Stimulated activated naive CD4-positive, alpha-beta T cell (primary cell): ENCODE data around the gene ZNF467.

Source experiments
- DNase-seq, 6 experiments: peaks; one replicate each; lab custom pipeline; 2025; lab: John Stamatoyannopoulos, UW

Gene ZNF467

GRCh38 chr7:149770728-149771636 lies 2.4 kb downstream of the ZNF467 start:
- DNase-seq, result peak in 1 of 6 experiments; percentile 23

DNA sequence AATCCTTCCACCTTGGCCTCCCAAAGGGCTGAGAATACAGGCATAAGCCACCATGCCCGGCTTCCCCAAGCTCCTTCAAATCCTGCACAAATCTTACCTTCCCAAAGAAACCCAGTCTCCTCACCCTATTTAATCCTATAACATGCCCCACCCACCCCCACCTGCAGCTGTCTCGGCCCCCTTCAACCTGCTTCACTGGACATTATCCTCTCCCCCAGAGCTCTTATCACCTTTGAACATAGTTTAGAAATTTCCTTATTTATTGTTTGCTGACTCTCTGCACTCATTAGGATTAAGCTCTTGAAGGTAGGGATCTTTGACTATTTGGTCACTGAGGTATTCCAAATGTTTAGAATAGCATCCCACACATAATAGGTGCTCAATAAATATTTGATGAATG lies 3.5 kb downstream of the ZNF467 start:
- DNase-seq, result no peak

DNA sequence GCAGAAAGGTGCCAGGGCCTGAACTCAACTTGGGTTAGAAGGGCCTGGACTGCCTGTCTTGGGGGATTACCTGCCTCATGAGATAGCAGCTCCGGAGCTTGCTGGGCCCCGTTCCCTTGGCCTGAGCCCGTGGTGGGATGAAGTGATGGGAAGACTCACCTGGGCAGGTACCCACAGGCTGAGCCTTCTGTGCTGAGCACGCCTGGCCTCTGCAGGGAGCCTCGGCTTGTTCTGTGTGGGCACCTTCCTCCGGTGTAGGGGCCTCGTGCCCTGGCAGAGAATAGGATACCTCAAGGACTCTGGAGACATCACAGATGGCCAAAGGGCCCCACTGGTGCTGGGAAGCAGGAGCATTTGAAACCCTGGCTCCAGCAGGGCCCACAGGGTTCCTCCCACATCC lies 4.5 kb downstream of the ZNF467 start:
- no peak for DNase-seq

DNA sequence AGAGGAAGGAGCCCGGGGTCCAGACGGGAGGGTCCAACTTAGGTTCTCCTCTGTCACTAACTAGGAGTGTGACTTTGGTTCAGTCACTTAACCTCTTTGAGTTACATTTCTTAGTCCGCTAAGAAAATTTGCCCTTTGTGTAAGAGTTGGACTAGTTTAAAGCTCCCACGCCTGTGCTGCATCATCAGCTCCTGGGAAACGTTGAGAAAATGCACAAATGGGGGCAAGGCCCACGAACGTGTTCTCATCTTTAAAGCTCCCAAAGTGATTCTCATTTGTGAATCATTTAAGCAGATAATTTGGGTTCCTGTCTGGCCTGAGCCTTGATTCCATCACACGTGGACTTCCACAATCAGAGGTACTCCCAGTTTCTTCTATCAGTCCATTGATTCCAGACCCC lies 6.3 kb downstream of the ZNF467 start:
- no peak for DNase-seq

- no peak for DNase-seq
Observed at GRCh38 chr7:149766135-149766675, 7.2 kb downstream of the ZNF467 start.

- DNase-seq, result no peak
Observed at GRCh38 chr7:149765399-149766121, 7.8 kb downstream of the ZNF467 start.

GRCh38 chr7:149764481-149765398 lies 8.6 kb downstream of the ZNF467 start:
- no peak for DNase-seq

- no peak for DNase-seq
Observed at GRCh38 chr7:149763563-149764240, 9.7 kb downstream of the ZNF467 start.

DNA sequence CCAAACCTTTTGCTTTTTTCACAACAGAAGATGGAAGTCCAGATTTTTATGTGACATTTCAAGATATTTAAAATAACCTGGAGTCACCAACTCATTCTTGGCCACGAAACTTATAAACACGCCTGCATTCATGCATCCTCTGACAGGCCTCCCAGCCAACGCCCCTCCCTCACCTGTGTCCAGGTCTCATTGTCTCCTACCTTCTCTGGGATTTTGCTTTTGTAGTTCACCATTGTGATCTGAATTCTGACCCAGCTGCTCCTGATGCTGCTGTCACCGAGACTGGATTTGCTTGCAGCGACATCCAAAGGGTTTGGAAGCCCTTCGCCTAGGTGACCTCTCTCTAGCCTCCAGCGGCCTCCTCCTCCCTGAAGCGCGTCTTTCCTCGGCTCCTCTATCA lies 10.8 kb downstream of the ZNF467 start:
- DNase-seq, result no peak

DNA sequence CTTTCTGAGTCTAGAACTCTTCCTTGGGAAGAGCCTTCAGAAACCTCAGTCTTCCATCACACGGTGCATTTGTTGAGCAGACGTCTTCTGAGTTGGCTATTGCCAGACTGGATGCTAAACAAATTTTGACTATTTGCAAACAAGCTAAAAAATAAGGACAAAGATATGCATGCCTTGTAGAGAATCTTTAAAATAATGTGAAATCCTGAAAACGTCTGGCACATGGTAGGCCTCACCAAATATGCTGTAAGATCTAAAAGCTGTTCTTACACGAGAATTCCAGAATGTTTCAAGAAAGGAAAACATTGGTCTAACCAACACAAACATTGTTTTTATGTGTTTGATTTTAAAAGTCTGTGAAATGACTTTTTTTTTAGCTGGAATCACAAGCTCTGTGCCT lies 11.3 kb downstream of the ZNF467 start:
- DNase-seq, result no peak

GRCh38 chr7:149761307-149761706 lies 12.1 kb downstream of the ZNF467 start:
- DNase-seq, result no peak

- DNase-seq, result no peak
Observed at GRCh38 chr7:149760538-149760937, 12.8 kb downstream of the ZNF467 start.

GRCh38 chr7:149759093-149759860 lies 14.1 kb downstream of the ZNF467 start:
- no peak for DNase-seq

- DNase-seq, result no peak
Observed at GRCh38 chr7:149753375-149754233, 19.8 kb downstream of the ZNF467 start.

- DNase-seq, result no peak
Observed at GRCh38 chr7:149752646-149753045, 20.7 kb downstream of the ZNF467 start.

DNA sequence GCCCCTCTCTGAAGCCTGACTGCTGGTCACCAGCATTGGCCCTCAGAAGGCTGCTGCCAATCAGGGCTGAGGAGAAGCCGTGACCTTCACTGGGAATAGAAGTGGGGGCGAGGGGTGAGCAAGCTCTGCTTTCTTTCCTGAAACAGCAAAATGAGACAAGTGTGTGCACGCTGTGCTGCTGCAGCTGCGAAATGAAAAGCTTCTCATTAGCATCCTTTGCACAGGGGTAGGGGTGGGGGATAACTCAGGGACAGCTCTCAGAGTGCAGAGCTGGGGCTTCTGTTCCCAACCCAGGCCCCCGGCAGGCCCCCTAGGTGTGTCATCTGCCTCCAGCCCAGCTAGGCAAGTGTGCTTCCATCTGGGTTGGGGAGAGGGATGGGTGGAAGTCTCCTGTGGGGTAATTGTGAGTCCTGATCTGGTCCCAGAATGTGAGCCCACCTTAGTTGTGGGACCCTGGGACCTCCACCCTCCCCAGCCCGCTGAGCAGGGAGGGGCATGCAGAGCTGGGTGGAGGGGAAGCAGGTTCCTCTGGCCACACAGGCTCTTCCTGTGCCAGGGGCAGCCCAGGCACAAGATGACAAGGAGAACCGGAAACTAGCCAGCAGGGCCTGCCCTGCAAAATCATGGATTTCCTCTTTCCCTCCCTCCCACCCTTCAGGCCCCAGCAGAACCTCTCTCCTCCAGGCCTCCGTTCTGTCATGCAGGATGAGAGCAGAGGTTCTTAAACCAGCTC lies 22.2 kb downstream of the ZNF467 start:
- no peak for DNase-seq

DNA sequence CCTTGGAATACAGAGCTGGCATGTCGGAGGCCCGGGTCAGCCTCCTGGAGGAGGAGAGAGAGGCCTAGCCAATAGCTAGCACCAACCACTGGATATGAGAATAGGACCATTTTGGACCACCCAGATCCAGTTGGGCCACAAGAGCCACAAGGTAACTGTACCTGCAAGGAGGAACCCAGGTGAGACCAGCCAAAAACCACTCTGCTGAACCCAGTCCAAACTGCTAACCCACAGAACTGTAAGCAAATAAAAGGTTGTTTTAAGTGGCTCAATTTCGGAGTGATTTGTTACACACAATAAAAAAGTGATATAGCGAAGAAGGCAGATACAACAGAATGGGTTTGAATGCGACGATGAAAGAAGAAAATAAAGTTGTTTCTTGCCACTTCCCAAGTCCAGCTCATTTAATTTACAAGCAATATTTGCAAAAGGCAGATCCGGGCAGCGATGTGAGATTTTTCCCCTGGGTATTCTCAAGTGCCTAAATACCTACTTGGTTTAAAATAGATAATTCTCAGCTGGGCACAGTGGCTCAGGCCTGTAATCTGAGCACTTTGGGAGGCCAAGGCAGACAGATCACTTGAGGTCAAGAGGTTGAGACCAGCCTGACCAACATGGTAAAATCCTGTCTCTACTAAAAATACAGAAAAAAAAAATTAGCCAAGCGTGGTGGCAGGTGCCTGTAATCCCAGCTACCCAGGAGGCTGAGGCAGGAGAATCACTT lies 23.1 kb downstream of the ZNF467 start:
- no peak for DNase-seq
